H1 (cell line): ENCODE results near the gene CDIPT. TPM values are rescaled to one million over a fixed set of nuclear protein-coding genes. Genes with fewer than 3 reads are reported as not detected.

Source experiments
- CTCF ChIA-PET: fragments of 300-600 bp; sonication (Branson Sonifier 250); formaldehyde crosslinking; loops from one replicate; lab custom pipeline; 2021; ENCODE audit not compliant: partially characterized antibody; lab: Charles Lee
- POLR2A ChIA-PET: fragments of 300-600 bp; sonication (Branson Sonifier 250); formaldehyde crosslinking; loops from one replicate; lab custom pipeline; 2021; ENCODE audit warnings: inconsistent platforms; ENCODE audit not compliant: partially characterized antibody; lab: Charles Lee
- DNase-seq, 2 experiments: peaks; one replicate each; pipeline versions ENCODE4 v3.0.0 to v3.0.0-alpha.2; 2010 to 2022; ENCODE audit warnings: low spot score in 2 of 2, low read depth in 1 of 2, mixed read lengths in 1 of 2
- FAIRE-seq: peaks from 2 replicates; lab custom pipeline; 2011; peaks lifted over from hg19 to GRCh38; lab: Jason Lieb, UNC
- H2AFZ ChIP-seq: 2 replicates; pipeline ENCODE4 v1.8.1; 2012; ENCODE audit warnings: low read length, inconsistent platforms
- H2AK5ac ChIP-seq: 2 replicates; pipeline ENCODE4 v1.6.1; 2013; ENCODE audit warnings: low read depth, low read length
- H2BK120ac ChIP-seq: replicated peaks from 2 replicates; pipeline ENCODE3; 2013; ENCODE audit warnings: low read depth, low read length, inconsistent platforms
- H2BK12ac ChIP-seq: 2 replicates; pipeline ENCODE4 v1.6.1; 2013; ENCODE audit warnings: low read depth, low read length
- H2BK15ac ChIP-seq: 2 replicates; pipeline ENCODE4 v1.6.1; 2013; ENCODE audit warnings: low read length
- H2BK20ac ChIP-seq: 2 replicates; pipeline ENCODE4 v1.6.1; 2013; ENCODE audit warnings: low read length
- H2BK5ac ChIP-seq: 2 replicates; pipeline ENCODE4 v1.6.1; 2013; ENCODE audit warnings: low read depth, low read length
- H3K14ac ChIP-seq: 2 replicates; pipeline ENCODE4 v1.6.1; 2013; ENCODE audit warnings: inconsistent platforms; ENCODE audit not compliant: insufficient read length
- H3K18ac ChIP-seq: 2 replicates; pipeline ENCODE4 v1.6.1; 2013; ENCODE audit warnings: low read length; ENCODE audit errors: extremely low read depth
- H3K23ac ChIP-seq: 2 replicates; pipeline ENCODE4 v1.6.1; 2013; ENCODE audit warnings: inconsistent platforms; ENCODE audit not compliant: insufficient read length
- H3K23me2 ChIP-seq: 2 replicates; pipeline ENCODE4 v1.6.1; 2013; ENCODE audit warnings: low read depth, low read length
- H3K27ac ChIP-seq: 2 replicates; pipeline ENCODE4 v1.6.1; 2011; ENCODE audit warnings: low read depth, low read length, inconsistent platforms
- H3K27me3 ChIP-seq, 4 experiments: replicated peaks in 1 of 4; 1 replicate in 1 of 4; 2 replicates in 3 of 4; pipeline versions ENCODE4 v1.6.1 to v1.8.1; 2011 to 2013; ENCODE audit warnings: low read length in 3 of 4, mild to moderate bottlenecking in 3 of 4, inconsistent platforms in 2 of 4, mixed read lengths in 2 of 4, moderate library complexity in 1 of 4; ENCODE audit not compliant: control insufficient read depth in 3 of 4, insufficient read depth in 3 of 4; ENCODE audit errors: extremely low read depth in 1 of 4
- H3K36me3 ChIP-seq, 4 experiments: 2 replicates each; pipeline versions ENCODE4 v1.6.1 to v1.8.1; 2011 to 2013; ENCODE audit warnings: mild to moderate bottlenecking in 4 of 4, low read length in 3 of 4, moderate library complexity in 2 of 4, control low read depth in 1 of 4, inconsistent platforms in 1 of 4; ENCODE audit not compliant: insufficient read depth in 4 of 4, control insufficient read depth in 2 of 4
- H3K4ac ChIP-seq: replicated peaks from 2 replicates; pipeline ENCODE3; 2013; ENCODE audit warnings: low read length, low read depth, mixed read lengths, inconsistent platforms; ENCODE audit not compliant: insufficient read length
- H3K4me1 ChIP-seq, 4 experiments: replicated peaks in 1 of 4; 1 replicate in 1 of 4; 2 replicates in 3 of 4; pipeline versions ENCODE4 v1.6.1 to v1.8.1; 2011 to 2013; ENCODE audit warnings: low read length in 3 of 4, inconsistent platforms in 2 of 4, mixed read lengths in 1 of 4; ENCODE audit not compliant: insufficient read depth in 4 of 4, control insufficient read depth in 3 of 4
- H3K4me2 ChIP-seq, 2 experiments: 2 replicates each; pipeline versions ENCODE4 v1.6.1 to v1.8.1; 2011 to 2013; ENCODE audit warnings: low read depth in 2 of 2, low read length in 2 of 2, control low read depth in 1 of 2, inconsistent platforms in 1 of 2, mild to moderate bottlenecking in 1 of 2; ENCODE audit not compliant: insufficient read depth in 1 of 2
- H3K4me3 ChIP-seq, 4 experiments: fragments of 200-600, 300-600 bp in 1 of 4; sonication (generic), shearing (Covaris generic), sonication (Bioruptor Twin) in 1 of 4; 2 replicates each; pipeline versions ENCODE4 v1.5.1 to v1.8.1; 2011 to 2016; ENCODE audit warnings: low read length in 4 of 4, low read depth in 3 of 4, control low read depth in 2 of 4, inconsistent platforms in 2 of 4, mild to moderate bottlenecking in 2 of 4, mixed read lengths in 1 of 4, moderate library complexity in 1 of 4; ENCODE audit not compliant: insufficient read depth in 2 of 4; ENCODE audit errors: extremely low read depth in 1 of 4
- H3K56ac ChIP-seq: replicated peaks from 2 replicates; pipeline ENCODE3; 2013; ENCODE audit warnings: low read depth, mild to moderate bottlenecking, mixed read lengths, low read length, inconsistent platforms; ENCODE audit not compliant: insufficient read length
- H3K79me1 ChIP-seq: 2 replicates; pipeline ENCODE4 v1.6.1; 2013; ENCODE audit warnings: low read depth, low read length, control low read depth
- H3K79me2 ChIP-seq, 2 experiments: 2 replicates each; pipeline versions ENCODE4 v1.6.1 to v1.8.1; 2012 to 2013; ENCODE audit warnings: low read length in 2 of 2, mild to moderate bottlenecking in 2 of 2, inconsistent platforms in 1 of 2; ENCODE audit not compliant: insufficient read depth in 2 of 2, control insufficient read depth in 1 of 2
- H3K9ac ChIP-seq, 4 experiments: replicated peaks in 1 of 4; 1 replicate in 1 of 4; 2 replicates in 3 of 4; pipeline versions ENCODE4 v1.6.1 to v1.8.1; 2011 to 2013; ENCODE audit warnings: low read depth in 3 of 4, low read length in 3 of 4, control low read depth in 2 of 4, mild to moderate bottlenecking in 2 of 4, moderate library complexity in 2 of 4, inconsistent platforms in 1 of 4; ENCODE audit errors: extremely low read depth in 1 of 4
- H3K9me3 ChIP-seq, 2 experiments: 2 replicates each; pipeline versions ENCODE4 v1.6.1 to v1.8.1; 2012 to 2013; ENCODE audit warnings: mild to moderate bottlenecking in 2 of 2, moderate library complexity in 2 of 2, control low read depth in 1 of 2, inconsistent platforms in 1 of 2, low read depth in 1 of 2, low read length in 1 of 2, mixed read lengths in 1 of 2; ENCODE audit not compliant: insufficient read depth in 2 of 2
- H4K20me1 ChIP-seq, 2 experiments: replicated peaks in 1 of 2; 2 replicates each; pipeline versions ENCODE3 to v1.8.1; 2011 to 2013; ENCODE audit warnings: inconsistent platforms in 2 of 2, low read length in 2 of 2, mild to moderate bottlenecking in 1 of 2; ENCODE audit not compliant: insufficient read depth in 2 of 2, control insufficient read depth in 1 of 2
- H4K5ac ChIP-seq: 2 replicates; pipeline ENCODE4 v1.6.1; 2013; ENCODE audit warnings: low read length, low read depth, mixed read lengths, inconsistent platforms; ENCODE audit not compliant: insufficient read length
- H4K8ac ChIP-seq: 2 replicates; pipeline ENCODE4 v1.8.0; 2013; ENCODE audit warnings: mild to moderate bottlenecking, moderate library complexity, low read length, inconsistent platforms; ENCODE audit not compliant: insufficient read depth; ENCODE audit errors: extremely low read depth
- H4K91ac ChIP-seq: replicated peaks from 2 replicates; pipeline ENCODE3; 2013; ENCODE audit warnings: low read length, mixed read lengths, inconsistent platforms; ENCODE audit not compliant: insufficient read length
- RXRA ChIP-seq: IDR thresholded peaks from 2 replicates; pipeline ENCODE4 v1.6.1; 2011; ENCODE audit warnings: low read depth, mild to moderate bottlenecking, low read length, moderate library complexity; ENCODE audit not compliant: insufficient read depth
- SP2 ChIP-seq: IDR thresholded peaks from 2 replicates; pipeline ENCODE4 v1.6.1; 2012; ENCODE audit warnings: mild to moderate bottlenecking, low read length, inconsistent platforms
- WGBS, 2 experiments: shearing (Covaris generic) in 1 of 2; methylation state at CpG; one replicate each; pipeline versions ENCODE4 v1.1.6 to v1.1.7; 2013 to 2015; ENCODE audit warnings: low lambda C conversion rate in 2 of 2, mixed read lengths in 2 of 2, inconsistent platforms in 1 of 2, low coverage in 1 of 2, missing lambda C conversion rate in 1 of 2; ENCODE audit not compliant: insufficient replicate concordance in 2 of 2, insufficient coverage in 1 of 2, insufficient read length in 1 of 2; ENCODE audit errors: extremely low coverage in 1 of 2, missing lambda C conversion rate in 1 of 2; 5-methylcytosine and 5-hydroxymethylcytosine counted together
- polyA plus RNA-seq, 7 experiments: library from polyadenylated mRNA; depleted of rRNA in 3 of 7; stranded (reverse) in 5 of 7; unstranded in 2 of 7; fragments of >200 nt in 5 of 7; fragments of 200-250 nt in 2 of 7; gene quantifications; 1 replicate in 5 of 7; 2 replicates in 1 of 7; 4 replicates in 1 of 7; pipeline versions ENCODE4 v1.2.1 to v1.2.3, GENCODE V29; 2011 to 2013; ENCODE audit warnings: missing spikeins in 2 of 7, mixed read lengths in 2 of 7
- total RNA-seq: library from RNA; stranded (reverse); fragmentation: NEBNext Ultra II Directional; extraction: Animal tissue kit (Norgen Biotek cat#: 25700); gene quantifications from 2 replicates; pipeline ENCODE4 v1.2.1, GENCODE V29; 2021

CDIPT gene
- total and polyA plus RNA-seq, 2 of the 8 experiments (the other 6 are each of a cell fraction or from before 2014, with no cell fraction given), result 69.2 to 140 TPM

GRCh38 chr16:29897333-29897732, 34.3 kb upstream of the CDIPT start:
- H3K4me3 ChIP-seq, result no peak overlapping the region
- no peak overlapping the region for H3K4ac ChIP-seq
- no peak overlapping the region for H4K5ac ChIP-seq
- H3K56ac ChIP-seq, result no peak overlapping the region
- FAIRE-seq, result no peak
- ChIA-PET CTCF (interaction anchor here (2.9 kb wide), 1 partner anchor 134 kb away, joined by 12 read pairs; the partner anchor contains the start of gene TLCD3B), POLR2A (interaction anchor here (1.4 to 5.7 kb wide), 2 partner anchors 14 to 29 kb away, joined by 5 to 52 read pairs; partner anchors contain the start of gene KCTD13)
- H4K20me1 ChIP-seq, result peaks cover 0 to 3% of the 10 kb centered on the region in 2 experiments
- H3K23ac ChIP-seq, result no peak overlapping the region
- H3K23me2 ChIP-seq, result peaks cover 24% of the 10 kb centered on the region
- H4K91ac ChIP-seq, result no peak overlapping the region
- no peak overlapping the region for H3K27ac ChIP-seq
- H2AK5ac ChIP-seq, result no peak overlapping the region
- no peak overlapping the region for H3K14ac ChIP-seq
- no peak overlapping the region for H2BK20ac ChIP-seq
- no peak overlapping the region for H2BK5ac ChIP-seq
- no peak overlapping the region for H2BK120ac ChIP-seq
- H3K18ac ChIP-seq, result no peak overlapping the region
- no peak overlapping the region for H2BK15ac ChIP-seq
- H3K9ac ChIP-seq, result no peak overlapping the region
- H2AFZ ChIP-seq, result no peak overlapping the region
- H2BK12ac ChIP-seq, result no peak overlapping the region
- H3K79me2 ChIP-seq, result no peaks in the 10 kb centered on the region
- no peaks in the 10 kb centered on the region for H3K27me3 ChIP-seq
- no peaks in the 10 kb centered on the region for H3K9me3 ChIP-seq
- H3K4me1 ChIP-seq, result peaks cover 0 to 14% (median 3%) of the 10 kb centered on the region in 4 experiments; a peak in 6 of 7 replicates
- no peak overlapping the region; a peak in 1 of 4 replicates for H3K4me2 ChIP-seq
- H3K79me1 ChIP-seq, result peaks cover 3% of the 10 kb centered on the region; the same call in 1 of the 2 replicates
- H3K36me3 ChIP-seq, result no peaks in the 10 kb centered on the region; a peak in 1 of 8 replicates
- H4K8ac ChIP-seq, result no peak overlapping the region
- WGBS, 2 experiments, result 58% methylated on average over 4 of the region's 4 CpGs; no CpG with 5 or more reads in 1 of the 2 experiments
- DNase-seq, result no peak
- TF ChIP-seq RXRA (no peak), SP2 (no peak)
